K562 (cell line): ENCODE measurements around the gene TNIP1. TPM values are rescaled to one million over a fixed set of nuclear protein-coding genes. Genes with fewer than 3 reads are reported as not detected.

ENCODE experiments used
- ATAC-seq: fragments of 200-7000 bp; cut with Tn5 transposase; 3 replicates; pipeline ENCODE4 v1.9.1; 2020; ENCODE audit warnings: moderate library complexity
- BruUV-seq: library from RNA; stranded (reverse); fragments of 400-500 nt; replicated peaks from 2 replicates; lab custom pipeline; 2021; lab: Mats Ljungman, UMichigan
- CTCF ChIA-PET: fragments of 300-600 bp; formaldehyde crosslinking; extraction: SDS; loops from one replicate; lab custom pipeline; 2021; ENCODE audit warnings: low intra/inter-chr PET ratio; lab: Yijun Ruan, JAX
- POLR2A ChIA-PET: fragments of 300-600, 350-650 bp; sonication (Branson Sonifier 250); formaldehyde crosslinking; extraction: SDS; loops from one replicate; lab custom pipeline; 2021; ENCODE audit warnings: antibody characterized with exemption, inconsistent platforms; lab: Yijun Ruan, JAX
- DNase-seq, 4 experiments: peaks; one replicate each; pipeline versions ENCODE4 v3.0.0 to v3.0.0-alpha.2; 2011 to 2018; ENCODE audit warnings: low spot score in 3 of 4, mixed read lengths in 3 of 4; ENCODE audit errors: extremely low read depth in 1 of 4
- FAIRE-seq: peaks from 2 replicates; lab custom pipeline; 2011; peaks lifted over from hg19 to GRCh38; lab: Jason Lieb, UNC
- H2AFZ ChIP-seq: 2 replicates; pipeline ENCODE4 v1.6.0; 2011; ENCODE audit warnings: low read depth, low read length, control low read depth, inconsistent platforms
- H3K27ac ChIP-seq: fragments of 200-600 bp; 3 replicates; pipeline ENCODE4 v1.8.0; 2011; ENCODE audit warnings: low read depth, mild to moderate bottlenecking, control low read depth, inconsistent platforms, low read length, moderate library complexity, mixed read lengths; ENCODE audit errors: extremely low read depth
- H3K27me3 ChIP-seq, 2 experiments: fragments of 300-600 bp in 1 of 2; 2 replicates in 1 of 2; 3 replicates in 1 of 2; pipeline versions ENCODE4 v1.6.0 to v1.8.0; 2011; ENCODE audit warnings: inconsistent platforms in 2 of 2, low read length in 2 of 2, mild to moderate bottlenecking in 1 of 2, mixed read lengths in 1 of 2, moderate library complexity in 1 of 2; ENCODE audit not compliant: control insufficient read depth in 2 of 2, insufficient read depth in 2 of 2
- H3K36me3 ChIP-seq: fragments of 300-600 bp; 3 replicates; pipeline ENCODE4 v1.8.0; 2011; ENCODE audit warnings: mild to moderate bottlenecking, low read length, inconsistent platforms; ENCODE audit not compliant: control insufficient read depth, insufficient read depth
- H3K4me1 ChIP-seq, 2 experiments: fragments of 200-600 bp in 1 of 2; replicated peaks in 1 of 2; 2 replicates in 1 of 2; 3 replicates in 1 of 2; pipeline versions ENCODE4 v1.5.1 to v1.8.0; 2011; ENCODE audit warnings: inconsistent platforms in 2 of 2, low read length in 2 of 2, mild to moderate bottlenecking in 1 of 2, mixed read lengths in 1 of 2, moderate library complexity in 1 of 2; ENCODE audit not compliant: control insufficient read depth in 2 of 2, insufficient read depth in 2 of 2
- H3K4me2 ChIP-seq: 2 replicates; pipeline ENCODE4 v1.6.1; 2011; ENCODE audit warnings: low read length, control low read depth, inconsistent platforms, mixed read lengths; ENCODE audit not compliant: insufficient read depth
- H3K4me3 ChIP-seq: fragments of 200-600 bp; sonication (generic), shearing (Covaris generic); 2 replicates; pipeline ENCODE4 v1.5.1; 2016; ENCODE audit warnings: control low read depth, inconsistent platforms
- H3K79me2 ChIP-seq: fragments of 200-600 bp; 3 replicates; pipeline ENCODE4 v1.8.0; 2011; ENCODE audit warnings: low read length, inconsistent platforms; ENCODE audit not compliant: control insufficient read depth, insufficient read depth
- H3K9ac ChIP-seq, 2 experiments: 2 replicates each; pipeline versions ENCODE4 v1.6.0 to v1.6.1; 2011; ENCODE audit warnings: low read depth in 2 of 2, low read length in 2 of 2, control low read depth in 1 of 2, inconsistent platforms in 1 of 2, mild to moderate bottlenecking in 1 of 2, mixed read lengths in 1 of 2; ENCODE audit not compliant: insufficient read depth in 1 of 2
- H3K9me1 ChIP-seq: one replicate; pipeline ENCODE4 v1.6.0; 2011; ENCODE audit warnings: inconsistent platforms, mild to moderate bottlenecking, low read length, moderate library complexity; ENCODE audit not compliant: control insufficient read depth, insufficient read depth
- H3K9me3 ChIP-seq: replicated peaks from 2 replicates; pipeline ENCODE4 v1.5.1; 2011; ENCODE audit warnings: low read depth, low read length, inconsistent platforms; ENCODE audit not compliant: control insufficient read depth, insufficient read depth
- H4K20me1 ChIP-seq: replicated peaks from 2 replicates; pipeline ENCODE4 v1.6.1; 2011; ENCODE audit warnings: low read length, inconsistent platforms, mixed read lengths; ENCODE audit not compliant: control insufficient read depth, insufficient read depth
- CBFA2T3 ChIP-seq: fragments of 450-650 bp; IDR thresholded peaks from 2 replicates; pipeline ENCODE4 v1.6.1; 2017
- DACH1 ChIP-seq: fragments of 450-650 bp; IDR thresholded peaks from 2 replicates; pipeline ENCODE4 v1.6.1; 2018; ENCODE audit not compliant: partially characterized antibody
- DDX20 ChIP-seq: fragments of 450-650 bp; IDR thresholded peaks from 2 replicates; pipeline ENCODE4 v1.6.1; 2016; ENCODE audit warnings: missing genetic modification characterization, low read depth, mild to moderate bottlenecking, missing compliant biosample characterization, moderate library complexity
- ETS2 ChIP-seq: IDR thresholded peaks from 2 replicates; pipeline ENCODE4 v1.6.1; 2016; ENCODE audit warnings: borderline replicate concordance, missing genetic modification characterization, mild to moderate bottlenecking, moderate library complexity, missing compliant biosample characterization; ENCODE audit not compliant: poor library complexity, severe bottlenecking
- GABPB2 ChIP-seq: fragments of 250-450 bp; sonication (Bioruptor Pico); conservative IDR thresholded peaks from 2 replicates; pipeline ENCODE4 v1.5.1; 2021; ENCODE audit warnings: mild to moderate bottlenecking
- JUNB ChIP-seq: fragments of 450-650 bp; formaldehyde crosslinking; conservative IDR thresholded peaks from 2 replicates; pipeline ENCODE4 v1.4.0; 2020; ENCODE audit warnings: mild to moderate bottlenecking
- NR1H2 ChIP-seq: sonication (generic); formaldehyde crosslinking; IDR thresholded peaks from 2 replicates; pipeline ENCODE4 v1.4.0; 2020; ENCODE audit warnings: mild to moderate bottlenecking, missing genetic modification reagents
- SAFB2 ChIP-seq: fragments of 200-400 bp; formaldehyde crosslinking; IDR thresholded peaks from 2 replicates; pipeline ENCODE4 v1.6.1; 2018; ENCODE audit warnings: borderline replicate concordance, low read length, low read depth, moderate library complexity; ENCODE audit not compliant: severe bottlenecking
- SFPQ ChIP-seq: fragments of 200-400 bp; formaldehyde crosslinking; IDR thresholded peaks from 2 replicates; pipeline ENCODE4 v1.6.1; 2017; ENCODE audit warnings: mild to moderate bottlenecking, low read depth, low read length, moderate library complexity
- ZNF124 ChIP-seq: sonication (generic); formaldehyde crosslinking; IDR thresholded peaks from 2 replicates; pipeline ENCODE4 v1.8.1; 2022; ENCODE audit warnings: missing genetic modification reagents
- ZNF175 ChIP-seq: fragments of 200-800 bp; sonication (Bioruptor generic); IDR thresholded peaks from 2 replicates; pipeline ENCODE4 v1.6.1; 2016; ENCODE audit warnings: low read depth, mild to moderate bottlenecking, missing genetic modification characterization, missing compliant biosample characterization
- ZNF584 ChIP-seq: fragments of 200-800 bp; sonication (Bioruptor generic); IDR thresholded peaks from 2 replicates; pipeline ENCODE4 v1.6.1; 2016; ENCODE audit warnings: low read depth, mild to moderate bottlenecking, missing genetic modification characterization, missing compliant biosample characterization
- ZNF639 ChIP-seq, 2 experiments: fragments of 200-800 bp in 1 of 2; sonication (Bioruptor generic) in 1 of 2; sonication (generic) in 1 of 2; formaldehyde crosslinking in 1 of 2; IDR thresholded peaks in 1 of 2; conservative IDR thresholded peaks in 1 of 2; 2 replicates each; pipeline versions ENCODE4 v1.5.0 to v1.6.1; 2016 to 2020; ENCODE audit warnings: missing compliant biosample characterization in 1 of 2, missing genetic modification characterization in 1 of 2, missing genetic modification reagents in 1 of 2
- ZNF780A ChIP-seq: fragments of 250-450 bp; sonication (Bioruptor Pico); IDR thresholded peaks from 2 replicates; pipeline ENCODE4 v1.5.0; 2021; ENCODE audit warnings: mild to moderate bottlenecking
- WGBS: fragments of 100-300 bp; shearing (Covaris generic); methylation state at CpG from one replicate; pipeline ENCODE4 v1.1.6; 2016; ENCODE audit warnings: low coverage, mixed read lengths; ENCODE audit not compliant: insufficient coverage; ENCODE audit errors: missing lambda C conversion rate; 5-methylcytosine and 5-hydroxymethylcytosine counted together
- in situ Hi-C: fragments of 300-500 bp; cut with MboI; formaldehyde crosslinking; loops from 4 replicates; pipeline ENCODE4 v1.15.0; 2018; ENCODE audit warnings: inconsistent platforms, mixed read lengths
- intact Hi-C: fragments of 100-400 bp; cut with micrococcal nuclease; formaldehyde crosslinking; loops from 2 replicates; pipeline ENCODE4 v1.14.2; 2022
- polyA plus RNA-seq, 8 experiments: library from polyadenylated mRNA; depleted of rRNA in 4 of 8; stranded (reverse) in 5 of 8; unstranded in 3 of 8; fragments of >200 nt; fragmentation: Nextera tagmentation in 2 of 8; fragmentation: Illumina TruSeq in 1 of 8; extraction: Ambion mirVana in 2 of 8; extraction: Trizol in 1 of 8; gene quantifications; 2 replicates each; pipeline versions ENCODE4 v1.2.1 to v1.2.3, GENCODE V29; 2011 to 2014; ENCODE audit warnings: inconsistent platforms in 1 of 8, missing spikeins in 1 of 8
- total RNA-seq, 7 experiments: library from RNA; depleted of rRNA in 6 of 7; stranded (reverse); fragments of >200 nt in 6 of 7; fragmentation: Illumina TruSeq in 2 of 7; extraction: Trizol in 2 of 7; gene quantifications; 2 replicates each; pipeline versions ENCODE4 v1.2.1 to v1.2.3, GENCODE V29; 2011 to 2021; ENCODE audit warnings: low replicate concordance in 1 of 7
- TF ChIP-seq, protein P1 (sequence below): fragments of 450-650 bp; IDR thresholded peaks from 2 replicates; pipeline ENCODE4 v1.6.1; 2017; ENCODE audit warnings: antibody characterized with exemption, mild to moderate bottlenecking

TNIP1 gene
- total and polyA plus RNA-seq, 9 of the 15 experiments (the other 6 are each of a cell fraction or from before 2014, with no cell fraction given): 0.46 to 41.0 (median 24.6) TPM

DNA sequence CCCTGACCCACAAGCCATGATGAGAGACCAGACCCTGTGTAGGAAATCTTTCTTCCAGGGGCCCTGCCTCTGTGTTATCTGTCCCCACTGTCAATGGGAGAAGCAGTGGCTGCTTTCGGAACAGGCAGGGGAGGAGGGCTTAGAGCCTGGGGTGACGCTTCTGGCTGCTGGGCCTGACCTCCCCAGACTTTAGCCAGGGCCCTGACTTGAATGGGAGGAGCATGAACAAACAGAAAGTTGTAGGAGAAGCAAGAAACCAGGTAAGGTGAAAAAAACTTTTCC lies 72.7 kb downstream of the TNIP1 start:
- peak; percentile 92 for FAIRE-seq
- Histone ChIP-seq H3K4me2 (no peak overlapping the region), H2AFZ (peak overlapping the region; percentile 72), H3K27me3 (no peaks in the 10 kb centered on the region), H4K20me1 (no peaks in the 10 kb centered on the region), H3K27ac (0 out of 3 replicates have a peak overlapping the region, but pooled peaks have one; percentile 5), H3K36me3 (no peaks in the 10 kb centered on the region), H3K9me3 (no peaks in the 10 kb centered on the region), H3K4me1 (peaks cover 4 to 24% of the 10 kb centered on the region in 2 experiments; a peak in 4 of 5 replicates), H3K79me2 (no peaks in the 10 kb centered on the region), H3K9ac (peak overlapping the region in 1 of 2 experiments; percentile 29; a peak in 1 of 4 replicates), H3K9me1 (no peaks in the 10 kb centered on the region), H3K4me3 (no peak overlapping the region)
- intact Hi-C loops (no loop called here), in situ Hi-C loops (no loop called here)
- BruUV-seq: no TSS peak
- ChIA-PET POLR2A (no interaction called here), CTCF (no interaction called here)
- peak; percentile 84 for ATAC-seq
- DNase-seq: peak; percentile 20 to 73 (median 48)
- WGBS: 6% methylated on average over 2 of the region's 2 CpGs
- TF ChIP-seq JUNB (CRISPR knock-in tag) (no peak), NR1H2 (no peak), ZNF639 (CRISPR knock-in tag; conservative IDR thresholded peaks at IDR 0.05 in 1 of 2, IDR thresholded peaks at IDR 0.05 in 1 of 2) (no peak), SFPQ (no peak), GABPB2 (CRISPR knock-in tag) (no peak), DDX20 (tag) (no peak), CBFA2T3 (no peak), ZNF780A (no peak), ZNF124 (no peak), DACH1 (no peak), ETS2 (tag) (no peak), ZNF584 (CRISPR knock-in tag) (no peak), SAFB2 (no peak), ZNF175 (CRISPR knock-in tag) (no peak)
- TF ChIP-seq, protein P1, sequence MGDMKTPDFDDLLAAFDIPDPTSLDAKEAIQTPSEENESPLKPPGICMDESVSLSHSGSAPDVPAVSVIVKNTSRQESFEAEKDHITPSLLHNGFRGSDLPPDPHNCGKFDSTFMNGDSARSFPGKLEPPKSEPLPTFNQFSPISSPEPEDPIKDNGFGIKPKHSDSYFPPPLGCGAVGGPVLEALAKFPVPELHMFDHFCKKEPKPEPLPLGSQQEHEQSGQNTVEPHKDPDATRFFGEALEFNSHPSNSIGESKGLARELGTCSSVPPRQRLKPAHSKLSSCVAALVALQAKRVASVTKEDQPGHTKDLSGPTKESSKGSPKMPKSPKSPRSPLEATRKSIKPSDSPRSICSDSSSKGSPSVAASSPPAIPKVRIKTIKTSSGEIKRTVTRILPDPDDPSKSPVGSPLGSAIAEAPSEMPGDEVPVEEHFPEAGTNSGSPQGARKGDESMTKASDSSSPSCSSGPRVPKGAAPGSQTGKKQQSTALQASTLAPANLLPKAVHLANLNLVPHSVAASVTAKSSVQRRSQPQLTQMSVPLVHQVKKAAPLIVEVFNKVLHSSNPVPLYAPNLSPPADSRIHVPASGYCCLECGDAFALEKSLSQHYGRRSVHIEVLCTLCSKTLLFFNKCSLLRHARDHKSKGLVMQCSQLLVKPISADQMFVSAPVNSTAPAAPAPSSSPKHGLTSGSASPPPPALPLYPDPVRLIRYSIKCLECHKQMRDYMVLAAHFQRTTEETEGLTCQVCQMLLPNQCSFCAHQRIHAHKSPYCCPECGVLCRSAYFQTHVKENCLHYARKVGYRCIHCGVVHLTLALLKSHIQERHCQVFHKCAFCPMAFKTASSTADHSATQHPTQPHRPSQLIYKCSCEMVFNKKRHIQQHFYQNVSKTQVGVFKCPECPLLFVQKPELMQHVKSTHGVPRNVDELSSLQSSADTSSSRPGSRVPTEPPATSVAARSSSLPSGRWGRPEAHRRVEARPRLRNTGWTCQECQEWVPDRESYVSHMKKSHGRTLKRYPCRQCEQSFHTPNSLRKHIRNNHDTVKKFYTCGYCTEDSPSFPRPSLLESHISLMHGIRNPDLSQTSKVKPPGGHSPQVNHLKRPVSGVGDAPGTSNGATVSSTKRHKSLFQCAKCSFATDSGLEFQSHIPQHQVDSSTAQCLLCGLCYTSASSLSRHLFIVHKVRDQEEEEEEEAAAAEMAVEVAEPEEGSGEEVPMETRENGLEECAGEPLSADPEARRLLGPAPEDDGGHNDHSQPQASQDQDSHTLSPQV: peak; percentile 49; the same call in 1 of the 2 replicates
